ENCODE results near the gene BRD1. TPM values are rescaled to one million over a fixed set of nuclear protein-coding genes. Genes with fewer than 3 reads are reported as not detected.

Gene BRD1
- 68.2 TPM for total RNA-seq

DNA sequence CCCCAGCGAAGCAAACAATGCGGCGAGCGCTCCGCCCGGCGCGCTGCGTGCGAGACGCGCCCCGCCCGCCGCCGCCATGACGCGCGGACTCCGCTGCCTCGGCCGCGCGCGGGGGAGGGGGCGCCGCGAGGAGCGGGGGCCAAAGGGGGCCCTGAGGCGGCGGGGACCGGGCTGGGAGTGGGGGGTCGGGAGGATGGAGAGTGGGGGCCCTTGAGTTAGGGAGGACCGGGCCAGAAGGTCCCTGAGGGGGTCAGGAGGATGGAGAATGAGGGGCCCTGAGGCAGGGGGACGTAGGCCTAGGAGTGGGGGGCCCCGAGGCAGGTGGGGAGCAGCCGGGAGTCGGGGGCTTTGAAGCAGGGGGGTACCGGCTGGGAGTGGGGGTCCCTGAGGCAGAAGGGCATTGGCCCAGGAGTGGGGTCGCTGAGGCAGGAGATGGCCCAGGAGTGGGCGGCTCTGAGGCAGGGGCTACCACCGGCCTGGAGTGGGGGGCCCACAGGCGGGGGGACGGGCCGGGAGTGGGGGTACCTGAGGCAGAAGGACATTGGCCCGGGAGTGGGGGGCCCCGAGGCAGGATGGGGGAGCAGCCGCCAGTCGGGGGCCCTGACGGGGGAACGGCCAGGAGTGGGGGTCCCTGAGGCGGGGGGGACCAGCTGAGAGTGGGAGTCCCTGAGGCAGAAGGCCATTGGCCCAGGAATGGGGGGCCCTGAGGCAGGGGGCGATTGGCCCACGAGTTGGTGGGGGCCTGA, at the start of gene BRD1:
TSS of gene BRD1 (minus strand) at position 21 of the 746 bp plus-strand sequence. CDS start 3,556 bp downstream, outside the sequence.

DNA sequence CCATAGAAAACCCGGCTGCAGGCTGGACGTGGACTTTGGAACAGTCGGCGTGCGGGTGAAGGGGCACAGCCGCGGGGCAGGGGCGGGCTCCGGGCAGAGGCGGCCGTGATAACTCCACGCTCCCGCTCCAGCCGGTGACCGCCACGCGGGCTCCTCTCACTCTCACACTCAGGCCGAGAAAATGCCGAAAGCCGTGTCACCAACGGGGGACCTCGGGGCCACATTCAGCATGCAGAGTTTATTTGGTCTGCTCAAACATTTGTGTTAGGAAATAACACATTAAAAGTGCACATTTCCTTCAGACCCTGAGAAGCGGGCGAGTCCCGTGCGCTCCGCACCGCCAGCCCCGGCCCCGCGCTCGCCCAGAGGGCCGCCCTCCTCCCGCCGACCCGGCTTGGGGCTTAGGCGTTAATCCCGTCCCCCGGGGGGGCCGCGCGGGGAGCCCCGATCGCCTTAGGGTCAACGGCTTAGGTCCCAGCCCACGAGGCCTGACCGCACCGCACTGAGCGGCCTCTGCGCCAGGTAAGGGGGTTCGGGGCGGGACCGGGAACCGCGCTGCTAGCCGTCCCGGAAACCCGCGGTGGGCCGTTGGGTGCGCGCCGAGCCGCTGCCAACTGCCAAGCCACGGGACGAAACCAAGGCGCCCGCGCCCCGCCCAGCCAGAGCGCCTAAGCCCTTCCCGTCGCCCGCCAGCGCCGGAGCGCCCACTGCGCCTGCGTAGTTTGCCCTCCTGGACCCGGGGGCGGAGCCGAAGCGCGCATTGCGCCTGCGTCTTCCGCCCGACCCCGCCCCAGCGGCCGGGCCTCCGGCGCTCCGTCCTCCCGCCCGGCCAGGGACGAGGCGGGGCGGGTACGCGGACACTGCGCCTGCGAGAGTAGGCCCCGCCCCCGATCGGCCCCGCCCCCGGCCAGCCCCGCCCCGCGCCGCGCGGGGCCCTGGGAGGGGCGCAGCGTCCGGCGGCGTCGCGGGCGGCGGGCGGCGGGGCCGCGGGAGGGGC, 25.5 kb upstream of the BRD1 start, which contains the start of gene ZBED4:
TSS of gene ZBED4 (plus strand) at position 947 of the 997 bp plus-strand sequence. CDS start 29,819 bp downstream, outside the sequence.

Small RNA genes lying within 50 kb of the gene (small RNA-seq; reads per million reads assigned to genes)
- gene AL117328.1 (ENCODE audit: low replicate concordance): not detected
- gene RF00017 (ENCODE audit: low replicate concordance): not detected

Other genes with a start within 250 kb of the BRD1 start
- gene ZBED4, start 26.0 kb upstream of the BRD1 start, total RNA-seq: 41.6 TPM
- 20.7 TPM for gene ALG12, start 90.6 kb upstream of the BRD1 start, total RNA-seq
- gene CRELD2, start 90.8 kb upstream of the BRD1 start, total RNA-seq: 17.8 TPM
- 12.2 TPM for gene PIM3, start 132.9 kb upstream of the BRD1 start, total RNA-seq
- gene IL17REL, start 184.9 kb upstream of the BRD1 start, total RNA-seq: 0.31 TPM
- gene TTLL8, start 230.4 kb upstream of the BRD1 start, total RNA-seq: not detected